Activated naive CD8-positive, alpha-beta T cell treated with anti-CD3 and anti-CD28 coated beads, Interleukin-2, amount 10 ng/mL, durations not matched to agents 7 days and 5 days (primary cell): Measurements from ENCODE around the gene CFAP299. TPM values are rescaled to one million over a fixed set of nuclear protein-coding genes. Genes with fewer than 3 reads are reported as not detected.

ENCODE experiments used
- ATAC-seq: fragments of 150-1000 bp; cut with Tn5 transposase; one replicate; pipeline ENCODE4 v1.10.0; 2021; ENCODE audit warnings: low read depth, moderate library complexity
- POLR2A ChIA-PET: fragments of 350-600 bp; sonication (Branson Sonifier 250); formaldehyde crosslinking; loops from one replicate; lab custom pipeline; 2021; ENCODE audit warnings: antibody characterized with exemption; lab: Charles Lee
- DNase-seq: peaks from one replicate; pipeline ENCODE4 v3.0.0; 2021
- H3K27ac Mint-ChIP-seq: one replicate; pipeline ENCODE4 v1.8.0; 2022; ENCODE audit warnings: mild to moderate bottlenecking, mixed read lengths
- H3K27me3 Mint-ChIP-seq: one replicate; pipeline ENCODE4 v1.8.0; 2022; ENCODE audit warnings: mild to moderate bottlenecking, moderate library complexity, mixed read lengths
- H3K36me3 Mint-ChIP-seq: one replicate; pipeline ENCODE4 v1.8.0; 2021; ENCODE audit warnings: mild to moderate bottlenecking, mixed read lengths
- H3K4me1 Mint-ChIP-seq: one replicate; pipeline ENCODE4 v1.8.0; 2021; ENCODE audit warnings: mixed read lengths
- H3K4me3 Mint-ChIP-seq: one replicate; pipeline ENCODE4 v1.8.0; 2022; ENCODE audit warnings: mild to moderate bottlenecking, moderate library complexity, mixed read lengths
- H3K9me3 Mint-ChIP-seq: one replicate; pipeline ENCODE4 v1.8.0; 2021; ENCODE audit warnings: mixed read lengths
- total RNA-seq, 2 experiments: library from RNA; stranded (reverse); gene quantifications; one replicate each; pipeline ENCODE4 v1.2.3, GENCODE V29; 2021

CFAP299 gene
- total RNA-seq, 2 experiments from 2014 or later, result not detected

GRCh38 chr4:80586716-80587115, 251.2 kb downstream of the CFAP299 start:
- Mint-ChIP-seq H3K27me3 (no peaks in the 10 kb centered on the region), H3K9me3 (no peaks in the 10 kb centered on the region), H3K4me3 (no peak overlapping the region), H3K27ac (no peak overlapping the region), H3K4me1 (no peaks in the 10 kb centered on the region), H3K36me3 (no peaks in the 10 kb centered on the region)
- ATAC-seq (no peak), DNase-seq (no peak)
- POLR2A ChIA-PET, result no interaction called here

GRCh38 chr4:80587871-80588385, 252.4 kb downstream of the CFAP299 start:
- ATAC-seq, result no peak
- POLR2A ChIA-PET, result no interaction called here
- no peaks in the 10 kb centered on the region for H3K4me1 Mint-ChIP-seq
- H3K36me3 Mint-ChIP-seq, result no peaks in the 10 kb centered on the region
- H3K27ac Mint-ChIP-seq, result no peak overlapping the region
- H3K9me3 Mint-ChIP-seq, result no peaks in the 10 kb centered on the region
- H3K27me3 Mint-ChIP-seq, result no peaks in the 10 kb centered on the region
- no peak for DNase-seq
- H3K4me3 Mint-ChIP-seq, result no peak overlapping the region

GRCh38 chr4:80592950-80593349, 257.4 kb downstream of the CFAP299 start:
- no peaks in the 10 kb centered on the region for H3K4me1 Mint-ChIP-seq
- no peaks in the 10 kb centered on the region for H3K36me3 Mint-ChIP-seq

GRCh38 chr4:80594701-80595100, 259.2 kb downstream of the CFAP299 start:
- POLR2A ChIA-PET, result no interaction called here

More at GRCh38 chr4:80592950-80593349, 257.4 kb downstream of the CFAP299 start:
- no peak overlapping the region for H3K4me3 Mint-ChIP-seq
- H3K27me3 Mint-ChIP-seq, result no peaks in the 10 kb centered on the region
- DNase-seq (no peak), ATAC-seq (no peak)
- POLR2A ChIA-PET, result no interaction called here
- H3K9me3 Mint-ChIP-seq, result peaks cover 1% of the 10 kb centered on the region
- no peak overlapping the region for H3K27ac Mint-ChIP-seq

GRCh38 chr4:80608281-80608980, 272.9 kb downstream of the CFAP299 start:
- H3K36me3 Mint-ChIP-seq, result no peaks in the 10 kb centered on the region
- H3K4me1 Mint-ChIP-seq, result no peaks in the 10 kb centered on the region
- no peak overlapping the region for H3K27ac Mint-ChIP-seq
- no peak overlapping the region for H3K4me3 Mint-ChIP-seq
- DNase-seq (no peak), ATAC-seq (no peak)
- POLR2A ChIA-PET, result no interaction called here
- H3K9me3 Mint-ChIP-seq, result peaks cover 1% of the 10 kb centered on the region
- H3K27me3 Mint-ChIP-seq, result no peaks in the 10 kb centered on the region

More at GRCh38 chr4:80594701-80595100, 259.2 kb downstream of the CFAP299 start:
- Mint-ChIP-seq H3K36me3 (no peaks in the 10 kb centered on the region), H3K27ac (no peak overlapping the region), H3K4me3 (no peak overlapping the region), H3K27me3 (no peaks in the 10 kb centered on the region), H3K9me3 (peaks cover 1% of the 10 kb centered on the region), H3K4me1 (no peaks in the 10 kb centered on the region)
- DNase-seq (no peak), ATAC-seq (no peak)

- Mint-ChIP-seq H3K9me3 (peaks cover 1% of the 10 kb centered on the region), H3K4me1 (no peaks in the 10 kb centered on the region), H3K27ac (no peak overlapping the region), H3K36me3 (no peaks in the 10 kb centered on the region), H3K4me3 (no peak overlapping the region), H3K27me3 (no peaks in the 10 kb centered on the region)
- POLR2A ChIA-PET, result no interaction called here
- ATAC-seq (no peak), DNase-seq (no peak)
These were observed 274.7 kb downstream of the CFAP299 start for GRCh38 chr4:80610199-80610598.

GRCh38 chr4:80610845-80611677, 275.5 kb downstream of the CFAP299 start:
- H3K9me3 Mint-ChIP-seq, result peaks cover 1% of the 10 kb centered on the region
- H3K36me3 Mint-ChIP-seq, result no peaks in the 10 kb centered on the region
- POLR2A ChIA-PET, result no interaction called here
- no peaks in the 10 kb centered on the region for H3K4me1 Mint-ChIP-seq
- no peak overlapping the region for H3K27ac Mint-ChIP-seq
- H3K27me3 Mint-ChIP-seq, result no peaks in the 10 kb centered on the region
- no peak for ATAC-seq
- H3K4me3 Mint-ChIP-seq, result no peak overlapping the region
- no peak for DNase-seq

GRCh38 chr4:80611678-80611979, 276.1 kb downstream of the CFAP299 start:
- Mint-ChIP-seq H3K27me3 (no peaks in the 10 kb centered on the region), H3K4me1 (no peaks in the 10 kb centered on the region), H3K36me3 (no peaks in the 10 kb centered on the region), H3K9me3 (peaks cover 1% of the 10 kb centered on the region), H3K4me3 (no peak overlapping the region), H3K27ac (no peak overlapping the region)
- ATAC-seq (no peak), DNase-seq (no peak)
- POLR2A ChIA-PET, result no interaction called here

GRCh38 chr4:80613470-80613869, 277.9 kb downstream of the CFAP299 start:
- no peaks in the 10 kb centered on the region for H3K36me3 Mint-ChIP-seq
- H3K4me1 Mint-ChIP-seq, result no peaks in the 10 kb centered on the region
- H3K27me3 Mint-ChIP-seq, result no peaks in the 10 kb centered on the region
- POLR2A ChIA-PET, result no interaction called here
- H3K27ac Mint-ChIP-seq, result no peak overlapping the region
- DNase-seq, result no peak
- no peak overlapping the region for H3K4me3 Mint-ChIP-seq
- ATAC-seq, result no peak
- H3K9me3 Mint-ChIP-seq, result no peaks in the 10 kb centered on the region

GRCh38 chr4:80614319-80614718, 278.8 kb downstream of the CFAP299 start:
- Mint-ChIP-seq H3K4me3 (no peak overlapping the region), H3K27me3 (no peaks in the 10 kb centered on the region), H3K9me3 (no peaks in the 10 kb centered on the region), H3K4me1 (no peaks in the 10 kb centered on the region), H3K27ac (no peak overlapping the region), H3K36me3 (no peaks in the 10 kb centered on the region)
- POLR2A ChIA-PET, result no interaction called here
- no peak for ATAC-seq
- DNase-seq, result no peak

GRCh38 chr4:80615099-80615498, 279.6 kb downstream of the CFAP299 start:
- Mint-ChIP-seq H3K4me3 (no peak overlapping the region), H3K27me3 (no peaks in the 10 kb centered on the region), H3K9me3 (no peaks in the 10 kb centered on the region), H3K4me1 (no peaks in the 10 kb centered on the region), H3K36me3 (no peaks in the 10 kb centered on the region), H3K27ac (no peak overlapping the region)
- no peak for ATAC-seq
- POLR2A ChIA-PET, result no interaction called here
- no peak for DNase-seq

- Mint-ChIP-seq H3K4me3 (no peak overlapping the region), H3K9me3 (peaks cover 7% of the 10 kb centered on the region), H3K27ac (no peak overlapping the region), H3K36me3 (peaks cover 4% of the 10 kb centered on the region), H3K4me1 (no peaks in the 10 kb centered on the region), H3K27me3 (no peaks in the 10 kb centered on the region)
- ATAC-seq (no peak), DNase-seq (no peak)
- POLR2A ChIA-PET, result no interaction called here
These were observed 283.6 kb downstream of the CFAP299 start for GRCh38 chr4:80619070-80619674.

GRCh38 chr4:80631861-80632260, 296.3 kb downstream of the CFAP299 start:
- H3K36me3 Mint-ChIP-seq, result no peaks in the 10 kb centered on the region
- no peak for DNase-seq
- no peak overlapping the region for H3K4me3 Mint-ChIP-seq
- ATAC-seq, result no peak
- no peaks in the 10 kb centered on the region for H3K27me3 Mint-ChIP-seq
- H3K9me3 Mint-ChIP-seq, result no peaks in the 10 kb centered on the region
- POLR2A ChIA-PET, result no interaction called here
- H3K27ac Mint-ChIP-seq, result no peak overlapping the region
- no peaks in the 10 kb centered on the region for H3K4me1 Mint-ChIP-seq
